H9 (cell line): ENCODE data around the gene DMRTB1. TPM values are rescaled to one million over a fixed set of nuclear protein-coding genes. Genes with fewer than 3 reads are reported as not detected.

Source experiments
- DNase-seq: peaks from one replicate; pipeline ENCODE4 v3.0.0-alpha.2; 2017
- H2AFZ ChIP-seq: one replicate; pipeline ENCODE4 v1.6.1; 2013; ENCODE audit warnings: mild to moderate bottlenecking, low read length, control low read depth, moderate library complexity
- H2AK5ac ChIP-seq: 2 replicates; pipeline ENCODE4 v1.6.1; 2013; ENCODE audit warnings: low read length, control low read depth, mixed read lengths; ENCODE audit not compliant: insufficient read length
- H2BK120ac ChIP-seq: one replicate; pipeline ENCODE4 v1.6.1; 2013; ENCODE audit warnings: low read depth, mild to moderate bottlenecking, low read length, control low read depth, inconsistent platforms; ENCODE audit not compliant: poor library complexity, severe bottlenecking
- H2BK12ac ChIP-seq: 2 replicates; pipeline ENCODE4 v1.6.1; 2013; ENCODE audit warnings: low read length, control low read depth, mixed read lengths, low read depth; ENCODE audit not compliant: insufficient read length
- H2BK15ac ChIP-seq: 2 replicates; pipeline ENCODE4 v1.6.1; 2013; ENCODE audit warnings: low read depth, low read length, control low read depth
- H2BK20ac ChIP-seq: one replicate; pipeline ENCODE4 v1.6.1; 2013; ENCODE audit warnings: low read depth, mild to moderate bottlenecking, low read length, control low read depth, inconsistent platforms; ENCODE audit not compliant: poor library complexity, severe bottlenecking
- H2BK5ac ChIP-seq: 2 replicates; pipeline ENCODE4 v1.6.1; 2013; ENCODE audit warnings: low read length, control low read depth, mixed read lengths; ENCODE audit not compliant: insufficient read length
- H3K14ac ChIP-seq: 2 replicates; pipeline ENCODE4 v1.6.1; 2013; ENCODE audit warnings: low read length, control low read depth; ENCODE audit not compliant: insufficient read depth
- H3K18ac ChIP-seq: 2 replicates; pipeline ENCODE4 v1.6.1; 2013; ENCODE audit warnings: low read depth, mild to moderate bottlenecking, mixed read lengths, low read length, control low read depth; ENCODE audit not compliant: insufficient read length
- H3K23ac ChIP-seq: 2 replicates; pipeline ENCODE4 v1.6.1; 2013; ENCODE audit warnings: low read length, control low read depth, mixed read lengths, low read depth; ENCODE audit not compliant: insufficient read length
- H3K23me2 ChIP-seq: 2 replicates; pipeline ENCODE4 v1.6.1; 2013; ENCODE audit warnings: low read depth, mild to moderate bottlenecking, mixed read lengths, low read length, control low read depth; ENCODE audit not compliant: insufficient read length, poor library complexity, severe bottlenecking
- H3K27ac ChIP-seq: 2 replicates; pipeline ENCODE4 v1.5.1; 2013; ENCODE audit warnings: low read length, control low read depth, mixed read lengths, low read depth; ENCODE audit not compliant: insufficient read length
- H3K27me3 ChIP-seq: 2 replicates; pipeline ENCODE4 v1.6.1; 2013; ENCODE audit warnings: low read length, control low read depth, inconsistent platforms; ENCODE audit not compliant: insufficient read depth
- H3K4ac ChIP-seq: 2 replicates; pipeline ENCODE4 v1.6.1; 2013; ENCODE audit warnings: low read depth, mild to moderate bottlenecking, control low read depth, inconsistent platforms, low read length, moderate library complexity
- H3K4me1 ChIP-seq: 2 replicates; pipeline ENCODE4 v1.6.1; 2013; ENCODE audit warnings: low read length, control low read depth, inconsistent platforms; ENCODE audit not compliant: insufficient read depth
- H3K4me2 ChIP-seq: 2 replicates; pipeline ENCODE4 v1.6.1; 2013; ENCODE audit warnings: low read length, control low read depth, mixed read lengths; ENCODE audit not compliant: insufficient read length, insufficient read depth
- H3K56ac ChIP-seq: 2 replicates; pipeline ENCODE4 v1.6.1; 2013; ENCODE audit warnings: low read depth, mild to moderate bottlenecking, mixed read lengths, low read length, control low read depth; ENCODE audit not compliant: insufficient read length
- H3K79me1 ChIP-seq: 2 replicates; pipeline ENCODE4 v1.6.1; 2013; ENCODE audit warnings: low read depth, mild to moderate bottlenecking, moderate library complexity, low read length, control low read depth, inconsistent platforms; ENCODE audit not compliant: insufficient read depth, poor library complexity, severe bottlenecking
- H3K79me2 ChIP-seq: 2 replicates; pipeline ENCODE4 v1.6.1; 2013; ENCODE audit warnings: low read length, control low read depth, inconsistent platforms; ENCODE audit not compliant: insufficient read depth
- H3K9ac ChIP-seq: 2 replicates; pipeline ENCODE4 v1.6.1; 2013; ENCODE audit warnings: low read length, control low read depth, mixed read lengths; ENCODE audit not compliant: insufficient read length; ENCODE audit errors: extremely low read depth
- H3K9me3 ChIP-seq: one replicate; pipeline ENCODE4 v1.6.1; 2013; ENCODE audit warnings: low read depth, low read length, inconsistent platforms; ENCODE audit not compliant: control insufficient read depth
- H3T11ph ChIP-seq: one replicate; pipeline ENCODE4 v1.6.1; 2013; ENCODE audit warnings: mild to moderate bottlenecking, low read length, control low read depth, inconsistent platforms
- H4K20me1 ChIP-seq: one replicate; pipeline ENCODE4 v1.6.1; 2013; ENCODE audit not compliant: control insufficient read depth, insufficient read length, insufficient read depth
- H4K5ac ChIP-seq: 2 replicates; pipeline ENCODE4 v1.6.1; 2013; ENCODE audit warnings: low read depth, mild to moderate bottlenecking, mixed read lengths, low read length, control low read depth; ENCODE audit not compliant: insufficient read length
- H4K8ac ChIP-seq: replicated peaks from 2 replicates; pipeline ENCODE4 v1.6.1; 2013; ENCODE audit warnings: low read length, control low read depth, mixed read lengths, low read depth; ENCODE audit not compliant: insufficient read length
- H4K91ac ChIP-seq: 2 replicates; pipeline ENCODE4 v1.6.1; 2013; ENCODE audit warnings: low read depth, mild to moderate bottlenecking, moderate library complexity, mixed read lengths, low read length, control low read depth; ENCODE audit not compliant: insufficient read length
- H3K27ac Mint-ChIP-seq, 3 experiments: 2 replicates in 2 of 3; 3 replicates in 1 of 3; pipeline ENCODE4 v1.8.0; 2020 to 2021; ENCODE audit warnings: mixed read lengths in 3 of 3, mild to moderate bottlenecking in 1 of 3, moderate library complexity in 1 of 3
- H3K27me3 Mint-ChIP-seq: 2 replicates; pipeline ENCODE4 v1.8.0; 2021; ENCODE audit warnings: low read depth, mild to moderate bottlenecking, moderate library complexity, mixed read lengths
- H3K36me3 Mint-ChIP-seq, 3 experiments: 2 replicates in 2 of 3; 3 replicates in 1 of 3; pipeline ENCODE4 v1.8.0; 2020 to 2021; ENCODE audit warnings: low read depth in 3 of 3, mixed read lengths in 3 of 3; ENCODE audit not compliant: insufficient read depth in 1 of 3
- H3K4me1 Mint-ChIP-seq, 2 experiments: 2 replicates each; pipeline ENCODE4 v1.8.0; 2020; ENCODE audit warnings: mixed read lengths in 2 of 2
- H3K4me3 Mint-ChIP-seq, 2 experiments: 2 replicates in 1 of 2; 3 replicates in 1 of 2; pipeline ENCODE4 v1.8.0; 2020 to 2021; ENCODE audit warnings: mild to moderate bottlenecking in 2 of 2, mixed read lengths in 2 of 2, moderate library complexity in 1 of 2
- H3K9me3 Mint-ChIP-seq, 2 experiments: 2 replicates in 1 of 2; 3 replicates in 1 of 2; pipeline ENCODE4 v1.8.0; 2020; ENCODE audit warnings: mild to moderate bottlenecking in 2 of 2, mixed read lengths in 2 of 2, moderate library complexity in 1 of 2
- WGBS: extraction: QIAGEN DNeasy Blood & Tissue Kit; methylation state at CpG from one replicate; pipeline ENCODE4 v1.1.7; 2013; ENCODE audit warnings: missing lambda C conversion rate, low lambda C conversion rate, mixed read lengths; ENCODE audit not compliant: insufficient read length; ENCODE audit errors: extremely low coverage; 5-methylcytosine and 5-hydroxymethylcytosine counted together
- total RNA-seq: library from RNA; stranded (reverse); gene quantifications from 2 replicates; pipeline ENCODE4 v1.2.1, GENCODE V29; 2021
- TF ChIP-seq, protein P1 (sequence below): fragments of 200-600 bp; sonication (generic); conservative IDR thresholded peaks from 3 replicates; pipeline ENCODE4 v1.8.0; 2021; ENCODE audit warnings: antibody characterized with exemption, mild to moderate bottlenecking

DMRTB1 gene
- total RNA-seq, 1 experiment from 2014 or later: not detected

DNA sequence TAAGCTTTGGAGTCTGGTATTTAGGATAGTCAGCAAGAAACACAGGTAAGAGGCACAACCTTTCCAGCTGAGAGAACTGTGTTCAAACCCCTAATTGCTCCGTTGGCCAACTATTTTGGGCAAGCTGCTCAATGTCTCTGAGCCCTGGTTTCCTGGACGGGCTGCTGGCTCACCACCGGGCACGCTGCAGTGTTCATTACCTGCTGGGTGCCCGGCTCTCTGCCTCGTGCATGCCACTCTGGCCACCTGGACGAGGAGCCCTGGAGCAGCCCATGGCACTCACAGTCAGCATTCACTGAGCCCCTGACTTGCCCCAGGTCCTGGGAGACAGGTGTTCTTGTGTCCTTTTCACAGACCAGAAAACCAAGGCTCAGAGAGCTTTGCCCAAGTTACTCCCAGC lies 51.0 kb downstream of the DMRTB1 start:
- Mint-ChIP-seq H3K27me3 (peaks cover 6% of the 10 kb centered on the region), H3K9me3 (no peaks in the 10 kb centered on the region), H3K36me3 (no peaks in the 10 kb centered on the region; a peak in 2 of 7 replicates), H3K4me1 (peaks cover 19 to 40% of the 10 kb centered on the region in 2 experiments), H3K4me3 (no peak overlapping the region), H3K27ac (no peak overlapping the region)
- Histone ChIP-seq H3K9ac (no peak overlapping the region), H4K20me1 (peaks cover 3% of the 10 kb centered on the region), H3K56ac (no peak overlapping the region), H2BK120ac (no peak overlapping the region), H3K18ac (no peak overlapping the region), H3K4me2 (no peak overlapping the region), H3K4ac (no peak overlapping the region), H2AFZ (no peak overlapping the region), H3K79me2 (no peaks in the 10 kb centered on the region), H3K23me2 (no peaks in the 10 kb centered on the region), H3K14ac (no peak overlapping the region), H3K4me1 (no peaks in the 10 kb centered on the region), H3K79me1 (no peaks in the 10 kb centered on the region), H4K91ac (no peak overlapping the region), H2BK20ac (no peak overlapping the region), H2BK5ac (no peak overlapping the region), H3K23ac (no peak overlapping the region), H3K27ac (no peak overlapping the region), H3T11ph (no peak overlapping the region), H2BK15ac (no peak overlapping the region), H2AK5ac (no peak overlapping the region), H4K5ac (no peak overlapping the region), H3K9me3 (no peaks in the 10 kb centered on the region), H2BK12ac (no peak overlapping the region), H4K8ac (no peak overlapping the region), H3K27me3 (no peaks in the 10 kb centered on the region)
- WGBS: no CpG with 5 or more reads among the region's 7 CpGs
- TF ChIP-seq, protein P1, sequence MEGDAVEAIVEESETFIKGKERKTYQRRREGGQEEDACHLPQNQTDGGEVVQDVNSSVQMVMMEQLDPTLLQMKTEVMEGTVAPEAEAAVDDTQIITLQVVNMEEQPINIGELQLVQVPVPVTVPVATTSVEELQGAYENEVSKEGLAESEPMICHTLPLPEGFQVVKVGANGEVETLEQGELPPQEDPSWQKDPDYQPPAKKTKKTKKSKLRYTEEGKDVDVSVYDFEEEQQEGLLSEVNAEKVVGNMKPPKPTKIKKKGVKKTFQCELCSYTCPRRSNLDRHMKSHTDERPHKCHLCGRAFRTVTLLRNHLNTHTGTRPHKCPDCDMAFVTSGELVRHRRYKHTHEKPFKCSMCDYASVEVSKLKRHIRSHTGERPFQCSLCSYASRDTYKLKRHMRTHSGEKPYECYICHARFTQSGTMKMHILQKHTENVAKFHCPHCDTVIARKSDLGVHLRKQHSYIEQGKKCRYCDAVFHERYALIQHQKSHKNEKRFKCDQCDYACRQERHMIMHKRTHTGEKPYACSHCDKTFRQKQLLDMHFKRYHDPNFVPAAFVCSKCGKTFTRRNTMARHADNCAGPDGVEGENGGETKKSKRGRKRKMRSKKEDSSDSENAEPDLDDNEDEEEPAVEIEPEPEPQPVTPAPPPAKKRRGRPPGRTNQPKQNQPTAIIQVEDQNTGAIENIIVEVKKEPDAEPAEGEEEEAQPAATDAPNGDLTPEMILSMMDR: no peak
- no peak for DNase-seq
